H9 (cell line): ENCODE results near the gene FBXL16. TPM values are rescaled to one million over a fixed set of nuclear protein-coding genes. Genes with fewer than 3 reads are reported as not detected.

Source experiments
- DNase-seq: peaks from one replicate; pipeline ENCODE4 v3.0.0-alpha.2; 2017
- H2AFZ ChIP-seq: one replicate; pipeline ENCODE4 v1.6.1; 2013; ENCODE audit warnings: mild to moderate bottlenecking, low read length, control low read depth, moderate library complexity
- H2AK5ac ChIP-seq: 2 replicates; pipeline ENCODE4 v1.6.1; 2013; ENCODE audit warnings: low read length, control low read depth, mixed read lengths; ENCODE audit not compliant: insufficient read length
- H2BK120ac ChIP-seq: one replicate; pipeline ENCODE4 v1.6.1; 2013; ENCODE audit warnings: low read depth, mild to moderate bottlenecking, low read length, control low read depth, inconsistent platforms; ENCODE audit not compliant: poor library complexity, severe bottlenecking
- H2BK12ac ChIP-seq: 2 replicates; pipeline ENCODE4 v1.6.1; 2013; ENCODE audit warnings: low read length, control low read depth, mixed read lengths, low read depth; ENCODE audit not compliant: insufficient read length
- H2BK15ac ChIP-seq: 2 replicates; pipeline ENCODE4 v1.6.1; 2013; ENCODE audit warnings: low read depth, low read length, control low read depth
- H2BK20ac ChIP-seq: one replicate; pipeline ENCODE4 v1.6.1; 2013; ENCODE audit warnings: low read depth, mild to moderate bottlenecking, low read length, control low read depth, inconsistent platforms; ENCODE audit not compliant: poor library complexity, severe bottlenecking
- H2BK5ac ChIP-seq: 2 replicates; pipeline ENCODE4 v1.6.1; 2013; ENCODE audit warnings: low read length, control low read depth, mixed read lengths; ENCODE audit not compliant: insufficient read length
- H3K14ac ChIP-seq: 2 replicates; pipeline ENCODE4 v1.6.1; 2013; ENCODE audit warnings: low read length, control low read depth; ENCODE audit not compliant: insufficient read depth
- H3K18ac ChIP-seq: 2 replicates; pipeline ENCODE4 v1.6.1; 2013; ENCODE audit warnings: low read depth, mild to moderate bottlenecking, mixed read lengths, low read length, control low read depth; ENCODE audit not compliant: insufficient read length
- H3K23ac ChIP-seq: 2 replicates; pipeline ENCODE4 v1.6.1; 2013; ENCODE audit warnings: low read length, control low read depth, mixed read lengths, low read depth; ENCODE audit not compliant: insufficient read length
- H3K23me2 ChIP-seq: 2 replicates; pipeline ENCODE4 v1.6.1; 2013; ENCODE audit warnings: low read depth, mild to moderate bottlenecking, mixed read lengths, low read length, control low read depth; ENCODE audit not compliant: insufficient read length, poor library complexity, severe bottlenecking
- H3K27ac ChIP-seq: 2 replicates; pipeline ENCODE4 v1.5.1; 2013; ENCODE audit warnings: low read length, control low read depth, mixed read lengths, low read depth; ENCODE audit not compliant: insufficient read length
- H3K27me3 ChIP-seq: 2 replicates; pipeline ENCODE4 v1.6.1; 2013; ENCODE audit warnings: low read length, control low read depth, inconsistent platforms; ENCODE audit not compliant: insufficient read depth
- H3K4ac ChIP-seq: 2 replicates; pipeline ENCODE4 v1.6.1; 2013; ENCODE audit warnings: low read depth, mild to moderate bottlenecking, control low read depth, inconsistent platforms, low read length, moderate library complexity
- H3K4me1 ChIP-seq: 2 replicates; pipeline ENCODE4 v1.6.1; 2013; ENCODE audit warnings: low read length, control low read depth, inconsistent platforms; ENCODE audit not compliant: insufficient read depth
- H3K4me2 ChIP-seq: 2 replicates; pipeline ENCODE4 v1.6.1; 2013; ENCODE audit warnings: low read length, control low read depth, mixed read lengths; ENCODE audit not compliant: insufficient read length, insufficient read depth
- H3K56ac ChIP-seq: 2 replicates; pipeline ENCODE4 v1.6.1; 2013; ENCODE audit warnings: low read depth, mild to moderate bottlenecking, mixed read lengths, low read length, control low read depth; ENCODE audit not compliant: insufficient read length
- H3K79me1 ChIP-seq: 2 replicates; pipeline ENCODE4 v1.6.1; 2013; ENCODE audit warnings: low read depth, mild to moderate bottlenecking, moderate library complexity, low read length, control low read depth, inconsistent platforms; ENCODE audit not compliant: insufficient read depth, poor library complexity, severe bottlenecking
- H3K79me2 ChIP-seq: 2 replicates; pipeline ENCODE4 v1.6.1; 2013; ENCODE audit warnings: low read length, control low read depth, inconsistent platforms; ENCODE audit not compliant: insufficient read depth
- H3K9ac ChIP-seq: 2 replicates; pipeline ENCODE4 v1.6.1; 2013; ENCODE audit warnings: low read length, control low read depth, mixed read lengths; ENCODE audit not compliant: insufficient read length; ENCODE audit errors: extremely low read depth
- H3K9me3 ChIP-seq: one replicate; pipeline ENCODE4 v1.6.1; 2013; ENCODE audit warnings: low read depth, low read length, inconsistent platforms; ENCODE audit not compliant: control insufficient read depth
- H3T11ph ChIP-seq: one replicate; pipeline ENCODE4 v1.6.1; 2013; ENCODE audit warnings: mild to moderate bottlenecking, low read length, control low read depth, inconsistent platforms
- H4K20me1 ChIP-seq: one replicate; pipeline ENCODE4 v1.6.1; 2013; ENCODE audit not compliant: control insufficient read depth, insufficient read length, insufficient read depth
- H4K5ac ChIP-seq: 2 replicates; pipeline ENCODE4 v1.6.1; 2013; ENCODE audit warnings: low read depth, mild to moderate bottlenecking, mixed read lengths, low read length, control low read depth; ENCODE audit not compliant: insufficient read length
- H4K8ac ChIP-seq: replicated peaks from 2 replicates; pipeline ENCODE4 v1.6.1; 2013; ENCODE audit warnings: low read length, control low read depth, mixed read lengths, low read depth; ENCODE audit not compliant: insufficient read length
- H4K91ac ChIP-seq: 2 replicates; pipeline ENCODE4 v1.6.1; 2013; ENCODE audit warnings: low read depth, mild to moderate bottlenecking, moderate library complexity, mixed read lengths, low read length, control low read depth; ENCODE audit not compliant: insufficient read length
- H3K27ac Mint-ChIP-seq, 3 experiments: 2 replicates in 2 of 3; 3 replicates in 1 of 3; pipeline ENCODE4 v1.8.0; 2020 to 2021; ENCODE audit warnings: mixed read lengths in 3 of 3, mild to moderate bottlenecking in 1 of 3, moderate library complexity in 1 of 3
- H3K27me3 Mint-ChIP-seq: 2 replicates; pipeline ENCODE4 v1.8.0; 2021; ENCODE audit warnings: low read depth, mild to moderate bottlenecking, moderate library complexity, mixed read lengths
- H3K36me3 Mint-ChIP-seq, 3 experiments: 2 replicates in 2 of 3; 3 replicates in 1 of 3; pipeline ENCODE4 v1.8.0; 2020 to 2021; ENCODE audit warnings: low read depth in 3 of 3, mixed read lengths in 3 of 3; ENCODE audit not compliant: insufficient read depth in 1 of 3
- H3K4me1 Mint-ChIP-seq, 2 experiments: 2 replicates each; pipeline ENCODE4 v1.8.0; 2020; ENCODE audit warnings: mixed read lengths in 2 of 2
- H3K4me3 Mint-ChIP-seq, 2 experiments: 2 replicates in 1 of 2; 3 replicates in 1 of 2; pipeline ENCODE4 v1.8.0; 2020 to 2021; ENCODE audit warnings: mild to moderate bottlenecking in 2 of 2, mixed read lengths in 2 of 2, moderate library complexity in 1 of 2
- H3K9me3 Mint-ChIP-seq, 2 experiments: 2 replicates in 1 of 2; 3 replicates in 1 of 2; pipeline ENCODE4 v1.8.0; 2020; ENCODE audit warnings: mild to moderate bottlenecking in 2 of 2, mixed read lengths in 2 of 2, moderate library complexity in 1 of 2
- WGBS: extraction: QIAGEN DNeasy Blood & Tissue Kit; methylation state at CpG from one replicate; pipeline ENCODE4 v1.1.7; 2013; ENCODE audit warnings: missing lambda C conversion rate, low lambda C conversion rate, mixed read lengths; ENCODE audit not compliant: insufficient read length; ENCODE audit errors: extremely low coverage; 5-methylcytosine and 5-hydroxymethylcytosine counted together
- total RNA-seq: library from RNA; stranded (reverse); gene quantifications from 2 replicates; pipeline ENCODE4 v1.2.1, GENCODE V29; 2021
- TF ChIP-seq, protein P1 (sequence below): fragments of 200-600 bp; sonication (generic); conservative IDR thresholded peaks from 3 replicates; pipeline ENCODE4 v1.8.0; 2021; ENCODE audit warnings: antibody characterized with exemption, mild to moderate bottlenecking

FBXL16 gene
- total RNA-seq, 1 experiment from 2014 or later: 9.6 TPM

DNA sequence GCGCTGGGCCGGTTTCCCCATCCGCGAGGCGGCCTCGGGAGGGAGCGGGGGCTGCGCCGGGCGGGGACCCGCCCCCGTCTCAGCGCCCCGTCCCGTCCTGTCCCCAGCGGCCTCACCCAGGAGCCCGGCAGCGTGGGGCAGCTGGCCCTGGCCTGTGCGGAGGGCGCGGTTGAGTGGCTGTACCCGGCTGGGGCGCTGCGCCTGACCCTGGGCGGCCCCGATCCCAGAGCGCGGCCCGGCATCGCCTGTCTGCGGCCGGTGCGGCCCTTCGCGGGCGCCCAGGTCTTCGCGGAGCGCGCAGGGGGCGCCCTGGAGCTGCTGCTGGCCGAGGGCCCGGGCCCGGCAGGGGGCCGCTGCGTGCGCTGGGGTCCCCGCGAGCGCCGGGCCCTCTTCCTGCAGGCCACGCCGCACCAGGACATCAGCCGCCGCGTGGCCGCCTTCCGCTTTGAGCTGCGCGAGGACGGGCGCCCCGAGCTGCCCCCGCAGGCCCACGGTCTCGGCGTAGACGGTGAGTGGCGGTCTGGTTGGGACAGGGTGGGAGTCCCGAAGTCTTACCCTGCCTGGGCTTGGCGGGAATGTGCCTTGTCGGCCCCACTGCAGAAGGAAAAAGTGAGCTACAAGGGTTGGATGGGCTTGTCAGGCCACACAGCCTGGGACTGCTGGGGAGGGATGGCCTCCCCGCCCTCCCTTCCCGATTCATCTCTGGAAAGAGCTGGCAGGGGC, 10.0 kb upstream of the FBXL16 start:
- Histone ChIP-seq H3K4me2 (peak overlapping the region; percentile 30), H4K91ac (no peak overlapping the region), H2AK5ac (no peak overlapping the region), H3K79me1 (no peaks in the 10 kb centered on the region), H2BK5ac (no peak overlapping the region), H2AFZ (no peak overlapping the region), H2BK12ac (no peak overlapping the region), H3K23me2 (peaks cover 8% of the 10 kb centered on the region), H3K18ac (no peak overlapping the region), H4K5ac (no peak overlapping the region), H3K56ac (no peak overlapping the region), H3K27me3 (no peaks in the 10 kb centered on the region; the same call in 1 of the 2 replicates), H3T11ph (no peak overlapping the region), H3K79me2 (no peaks in the 10 kb centered on the region), H3K27ac (no peak overlapping the region), H3K9me3 (no peaks in the 10 kb centered on the region), H3K9ac (no peak overlapping the region), H4K8ac (no peak overlapping the region), H4K20me1 (no peaks in the 10 kb centered on the region), H3K14ac (no peak overlapping the region), H3K4ac (no peak overlapping the region), H3K4me1 (no peaks in the 10 kb centered on the region), H3K23ac (no peak overlapping the region), H2BK15ac (no peak overlapping the region), H2BK20ac (no peak overlapping the region), H2BK120ac (no peak overlapping the region)
- no peaks in the 10 kb centered on the region; a peak in 2 of 5 replicates for H3K9me3 Mint-ChIP-seq
- peaks cover 54% of the 10 kb centered on the region for H3K27me3 Mint-ChIP-seq
- no peak overlapping the region for H3K27ac Mint-ChIP-seq
- peak; percentile 49 for DNase-seq
- no peaks in the 10 kb centered on the region for H3K36me3 Mint-ChIP-seq
- H3K4me1 Mint-ChIP-seq: peaks cover 17 to 31% of the 10 kb centered on the region in 2 experiments
- no CpG with 5 or more reads among the region's 74 CpGs for WGBS
- TF ChIP-seq, protein P1, sequence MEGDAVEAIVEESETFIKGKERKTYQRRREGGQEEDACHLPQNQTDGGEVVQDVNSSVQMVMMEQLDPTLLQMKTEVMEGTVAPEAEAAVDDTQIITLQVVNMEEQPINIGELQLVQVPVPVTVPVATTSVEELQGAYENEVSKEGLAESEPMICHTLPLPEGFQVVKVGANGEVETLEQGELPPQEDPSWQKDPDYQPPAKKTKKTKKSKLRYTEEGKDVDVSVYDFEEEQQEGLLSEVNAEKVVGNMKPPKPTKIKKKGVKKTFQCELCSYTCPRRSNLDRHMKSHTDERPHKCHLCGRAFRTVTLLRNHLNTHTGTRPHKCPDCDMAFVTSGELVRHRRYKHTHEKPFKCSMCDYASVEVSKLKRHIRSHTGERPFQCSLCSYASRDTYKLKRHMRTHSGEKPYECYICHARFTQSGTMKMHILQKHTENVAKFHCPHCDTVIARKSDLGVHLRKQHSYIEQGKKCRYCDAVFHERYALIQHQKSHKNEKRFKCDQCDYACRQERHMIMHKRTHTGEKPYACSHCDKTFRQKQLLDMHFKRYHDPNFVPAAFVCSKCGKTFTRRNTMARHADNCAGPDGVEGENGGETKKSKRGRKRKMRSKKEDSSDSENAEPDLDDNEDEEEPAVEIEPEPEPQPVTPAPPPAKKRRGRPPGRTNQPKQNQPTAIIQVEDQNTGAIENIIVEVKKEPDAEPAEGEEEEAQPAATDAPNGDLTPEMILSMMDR: peak; percentile 44; the same call in 2 of the 3 replicates
- H3K4me3 Mint-ChIP-seq: peak overlapping the region; percentile 55 to 78
